HTERT RPE-1 (cell line): ENCODE measurements around the gene DAB2IP.
"Not testable (repeated sequence)": the region's sequence is repeated elsewhere in the genome, so short reads cannot be mapped to it uniquely, and the experiment has no call there.

Source experiments
- in situ Hi-C: fragments of 300-500 bp; cut with MboI; formaldehyde crosslinking; loops from 4 replicates; pipeline ENCODE4 v1.14.3; 2020; ENCODE audit warnings: low sequenced_read_pairs

Gene DAB2IP

DNA sequence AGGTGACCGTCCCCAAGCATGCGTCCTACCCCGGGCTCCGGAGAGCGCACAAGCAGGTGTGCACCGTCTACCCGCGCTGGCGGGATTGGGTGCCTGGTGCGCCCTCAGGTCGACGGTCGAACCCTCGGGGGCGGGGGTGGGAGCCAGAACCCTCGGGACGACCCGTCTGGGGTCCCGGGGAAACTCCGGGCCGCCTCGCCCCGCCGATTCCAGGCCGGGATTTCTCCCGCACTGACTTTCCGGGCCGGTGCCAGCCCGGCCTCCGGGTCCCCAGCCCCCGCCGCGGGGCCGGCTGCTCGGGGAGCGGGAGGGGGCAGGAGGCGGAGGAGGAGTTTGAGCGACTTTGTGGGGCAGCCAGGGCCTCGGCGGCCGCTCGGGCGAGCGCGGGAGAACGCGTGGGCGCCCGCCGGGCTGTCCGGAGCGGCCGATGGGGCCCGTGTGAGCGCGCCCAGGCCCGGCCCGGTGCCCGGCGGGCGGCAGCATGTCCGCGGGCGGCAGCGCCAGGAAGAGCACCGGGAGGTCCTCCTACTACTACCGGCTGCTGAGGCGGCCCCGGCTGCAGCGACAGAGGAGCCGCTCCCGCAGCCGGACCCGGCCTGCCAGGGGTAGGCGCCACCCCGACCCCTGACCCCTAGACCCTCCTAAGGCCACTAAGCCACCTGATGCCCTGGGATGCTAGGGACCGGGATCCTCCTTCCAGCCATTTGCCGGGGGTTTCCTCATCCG is at the start of gene DAB2IP:
TSS of gene DAB2IP (plus strand) at position 340 of the 726 bp plus-strand sequence. CDS start at position 482, 142 bp downstream.
- in situ Hi-C loops, result no loop called here

GRCh38 chr9:121603028-121603427 is 48.4 kb upstream of the DAB2IP start:
- in situ Hi-C loops, result no loop called here

DNA sequence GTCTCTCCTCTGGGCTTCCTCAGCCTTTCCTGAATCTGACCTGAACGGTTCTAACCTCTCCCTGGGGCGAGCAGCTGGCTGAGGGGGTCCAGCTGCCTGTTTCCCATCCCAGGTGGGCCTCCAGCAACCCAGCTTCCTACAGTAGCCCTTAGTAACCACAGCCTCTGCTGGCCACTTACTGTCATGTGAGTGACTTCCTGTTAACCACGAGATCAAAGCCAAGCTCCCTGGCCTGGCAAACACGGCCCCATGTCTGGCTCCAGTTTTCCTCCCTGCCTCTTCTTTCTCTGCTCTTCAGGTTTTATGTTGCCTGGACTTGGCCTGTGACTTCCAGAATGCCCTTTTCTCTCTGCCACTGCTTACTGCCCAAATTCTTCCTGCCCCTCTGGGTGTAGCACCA is 47.2 kb upstream of the DAB2IP start:
- in situ Hi-C loops, result no loop called here

DNA sequence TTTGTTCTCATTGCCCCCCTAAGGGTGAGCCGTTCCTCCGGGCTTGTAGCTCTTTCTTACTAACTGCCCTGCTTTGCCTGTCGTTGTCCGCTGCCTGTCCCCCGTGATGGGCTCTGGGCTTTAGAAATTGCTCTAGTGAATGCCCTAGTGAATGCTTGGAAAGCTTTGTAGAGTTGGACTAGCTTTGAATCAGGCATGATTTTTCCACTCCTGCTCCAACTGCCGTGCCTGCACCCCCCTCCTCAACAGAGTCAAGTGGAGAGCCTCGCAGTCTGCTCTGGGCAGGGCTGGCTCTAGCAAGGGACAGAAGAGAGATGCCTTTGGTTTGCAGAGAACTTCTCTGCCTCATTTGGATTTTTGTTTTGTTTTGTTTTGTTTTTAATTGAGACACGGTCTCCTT is 46.8 kb upstream of the DAB2IP start:
- in situ Hi-C loops, result no loop called here

- in situ Hi-C loops, result no loop called here
Measured at GRCh38 chr9:121607434-121608167, 43.8 kb upstream of the DAB2IP start.

- in situ Hi-C loops, result no loop called here
Measured at GRCh38 chr9:121608168-121608853, 43.1 kb upstream of the DAB2IP start.

DNA sequence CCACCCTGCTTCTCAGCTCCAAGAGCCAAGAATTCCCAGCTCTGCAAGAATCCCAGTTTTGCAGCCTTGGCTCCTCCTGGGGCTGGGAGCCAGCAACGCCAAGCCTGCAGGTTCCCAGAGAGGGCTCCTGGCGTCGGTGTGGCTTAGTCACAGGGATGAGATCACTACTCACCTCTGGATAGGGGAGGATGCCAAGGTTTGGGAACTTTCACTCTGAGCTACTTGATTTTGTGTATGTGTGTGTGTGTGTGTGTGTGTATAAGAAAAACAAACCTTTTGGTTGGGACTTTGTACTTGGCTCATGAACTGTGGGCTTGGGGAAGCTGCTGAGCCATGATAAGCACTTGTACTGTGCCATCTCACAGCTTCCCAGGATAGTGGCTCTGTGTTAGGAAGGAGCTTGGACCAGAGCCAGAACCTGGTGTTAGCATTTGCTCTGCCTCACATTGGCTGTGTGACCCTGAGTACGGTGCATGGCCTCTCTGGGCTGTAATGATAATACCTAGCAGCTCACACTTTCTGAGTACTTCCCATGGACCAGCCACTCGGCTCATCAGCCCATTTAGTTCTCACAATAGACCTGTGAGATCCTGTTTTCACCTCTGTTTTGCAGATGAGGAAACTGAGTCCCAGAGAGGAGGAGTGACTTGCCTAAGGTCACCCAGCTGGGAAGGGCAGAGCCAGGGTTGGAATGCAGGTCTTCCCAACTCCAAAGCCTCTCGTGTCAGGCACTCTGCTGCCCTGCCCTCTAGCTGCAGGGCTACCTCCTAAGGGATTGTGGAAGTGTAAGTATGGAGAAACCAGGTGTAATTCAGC is 41.4 kb upstream of the DAB2IP start:
- in situ Hi-C loops, result no loop called here

DNA sequence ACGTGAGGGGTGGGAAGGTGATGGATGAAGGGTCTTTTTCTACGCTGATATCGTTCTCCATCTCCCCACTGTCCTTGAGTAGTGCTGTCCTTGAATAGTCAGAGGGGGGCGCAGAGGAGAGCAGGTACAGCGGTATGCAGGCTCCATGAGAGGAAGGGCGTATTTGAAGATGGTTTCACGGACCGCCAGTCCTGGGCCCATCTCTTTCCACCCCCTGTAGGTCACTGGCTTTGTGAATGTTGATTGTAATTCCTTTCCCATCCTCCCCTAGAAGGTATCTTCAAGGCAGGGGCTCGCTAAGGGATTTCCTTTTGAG is 40.8 kb upstream of the DAB2IP start:
- in situ Hi-C loops, result no loop called here

DNA sequence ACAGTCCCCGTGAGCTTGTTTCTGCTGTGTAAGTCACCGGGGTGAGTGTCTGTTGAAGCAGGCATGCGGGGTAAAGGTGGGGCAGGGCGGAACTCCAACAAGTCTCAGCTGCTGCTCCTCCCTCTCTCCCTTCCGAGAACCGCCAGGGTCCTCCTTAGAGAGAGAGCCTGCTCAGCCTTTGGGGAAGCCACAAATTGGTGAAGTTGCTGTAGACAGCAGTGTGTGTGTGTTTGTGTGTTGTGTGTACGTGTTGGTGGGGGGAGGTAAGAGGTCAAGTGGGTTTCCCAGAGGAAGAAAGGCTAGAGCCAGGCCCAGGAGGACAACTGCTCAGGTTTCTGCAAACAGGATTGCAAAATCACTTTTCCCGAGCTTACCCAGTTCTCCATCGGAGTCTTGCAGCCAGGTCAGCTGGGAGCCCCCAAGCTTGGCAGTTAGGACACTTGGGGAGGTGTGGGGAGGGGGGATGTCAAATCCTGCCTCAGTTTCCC is 38.9 kb upstream of the DAB2IP start:
- in situ Hi-C loops, result no loop called here

- in situ Hi-C loops, result no loop called here
Measured at GRCh38 chr9:121613009-121613752, 38.3 kb upstream of the DAB2IP start.

DNA sequence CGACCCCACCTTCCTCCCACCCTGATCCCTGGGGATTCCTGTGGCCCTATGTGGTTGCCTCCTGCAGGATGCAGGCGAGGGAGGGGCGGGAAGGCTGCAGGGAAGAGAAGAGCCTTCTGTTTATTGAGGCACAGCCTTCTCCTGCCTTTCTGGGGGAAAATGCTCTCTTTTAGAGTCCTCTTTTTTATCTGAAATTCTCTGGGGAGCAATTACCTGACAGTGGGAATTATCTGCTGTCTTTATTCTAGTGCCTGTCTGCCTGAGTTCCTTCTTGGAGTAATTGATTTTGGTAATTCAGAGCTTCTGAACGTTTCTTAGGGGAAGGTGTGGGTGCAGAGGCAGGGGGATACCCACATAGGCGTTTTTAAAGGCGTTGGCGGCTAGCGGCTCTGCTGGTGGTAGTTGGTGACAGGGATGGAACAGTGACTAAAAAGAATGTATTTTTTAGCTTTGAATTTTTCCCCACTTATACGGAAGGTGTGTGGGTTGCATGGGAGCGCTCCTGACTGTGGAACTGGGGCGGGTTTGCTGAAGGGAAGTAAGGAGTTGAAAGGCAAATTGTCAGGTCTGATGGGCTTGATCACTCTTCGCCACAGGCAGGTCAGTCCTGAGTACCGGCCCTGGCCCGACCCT is 35.2 kb upstream of the DAB2IP start:
- in situ Hi-C loops, result no loop called here

- in situ Hi-C loops, result no loop called here
Measured at GRCh38 chr9:121618504-121618903, 32.9 kb upstream of the DAB2IP start.

DNA sequence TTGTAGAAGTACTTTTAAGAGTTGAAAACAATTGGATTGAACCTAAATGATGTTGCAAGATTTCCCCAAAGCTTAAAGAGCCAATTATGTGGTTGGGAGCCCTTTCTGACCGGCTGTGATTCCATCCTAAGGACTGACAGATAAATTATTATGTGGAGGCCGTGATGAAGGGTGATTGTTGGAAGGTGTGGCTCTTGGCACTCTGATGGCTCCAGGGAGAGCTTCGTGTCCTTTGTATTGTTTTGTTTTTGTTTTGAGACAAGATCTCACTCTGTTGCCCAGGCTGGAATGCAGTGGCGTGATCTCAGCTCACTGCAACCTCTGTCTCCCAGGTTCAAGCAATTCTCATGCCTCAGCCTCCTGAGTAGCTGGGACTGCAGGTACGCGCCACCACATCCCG is 32.5 kb upstream of the DAB2IP start:
- in situ Hi-C loops, result not testable (repeated sequence)

DNA sequence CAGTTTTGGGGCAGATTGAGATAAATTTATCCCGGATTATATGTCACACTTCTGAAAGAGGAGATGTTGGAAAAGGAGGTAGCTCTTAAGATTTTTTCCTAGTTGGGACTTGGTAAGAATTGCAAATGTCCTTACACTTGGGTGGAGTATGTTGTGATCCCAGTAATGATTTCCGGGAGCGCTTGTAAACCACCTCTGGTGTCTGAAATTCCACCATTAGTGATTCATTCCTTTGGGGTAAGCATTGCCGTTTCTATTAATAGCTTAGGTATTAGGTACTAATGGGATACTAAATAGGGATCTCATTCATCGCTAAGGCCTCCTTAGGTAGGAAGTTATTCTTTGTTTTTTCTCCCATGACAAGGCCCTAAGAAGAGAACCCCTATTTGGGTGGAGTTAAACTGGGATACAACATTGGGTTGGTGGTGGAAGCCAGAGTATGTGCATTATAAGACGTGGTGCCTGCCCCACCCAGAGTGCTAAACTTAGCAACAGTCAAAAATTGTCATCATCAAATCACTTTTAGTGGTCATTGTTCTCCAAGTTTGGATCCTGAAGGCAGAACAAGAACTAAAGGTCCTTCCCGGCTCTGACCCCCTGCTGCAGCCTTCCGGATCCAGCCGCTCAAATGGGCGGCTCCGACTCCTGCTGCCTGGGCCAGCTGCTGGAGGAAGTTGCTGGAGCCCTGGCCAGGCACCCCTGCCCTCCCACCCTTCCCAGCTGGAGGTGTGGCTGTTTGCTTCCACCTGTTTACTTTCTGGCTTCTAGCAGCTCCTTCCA is 31.7 kb upstream of the DAB2IP start:
- in situ Hi-C loops, result no loop called here

- in situ Hi-C loops, result no loop called here
Measured at GRCh38 chr9:121620325-121620673, 31.1 kb upstream of the DAB2IP start.

GRCh38 chr9:121620777-121621449 is 30.5 kb upstream of the DAB2IP start:
- in situ Hi-C loops, result no loop called here

DNA sequence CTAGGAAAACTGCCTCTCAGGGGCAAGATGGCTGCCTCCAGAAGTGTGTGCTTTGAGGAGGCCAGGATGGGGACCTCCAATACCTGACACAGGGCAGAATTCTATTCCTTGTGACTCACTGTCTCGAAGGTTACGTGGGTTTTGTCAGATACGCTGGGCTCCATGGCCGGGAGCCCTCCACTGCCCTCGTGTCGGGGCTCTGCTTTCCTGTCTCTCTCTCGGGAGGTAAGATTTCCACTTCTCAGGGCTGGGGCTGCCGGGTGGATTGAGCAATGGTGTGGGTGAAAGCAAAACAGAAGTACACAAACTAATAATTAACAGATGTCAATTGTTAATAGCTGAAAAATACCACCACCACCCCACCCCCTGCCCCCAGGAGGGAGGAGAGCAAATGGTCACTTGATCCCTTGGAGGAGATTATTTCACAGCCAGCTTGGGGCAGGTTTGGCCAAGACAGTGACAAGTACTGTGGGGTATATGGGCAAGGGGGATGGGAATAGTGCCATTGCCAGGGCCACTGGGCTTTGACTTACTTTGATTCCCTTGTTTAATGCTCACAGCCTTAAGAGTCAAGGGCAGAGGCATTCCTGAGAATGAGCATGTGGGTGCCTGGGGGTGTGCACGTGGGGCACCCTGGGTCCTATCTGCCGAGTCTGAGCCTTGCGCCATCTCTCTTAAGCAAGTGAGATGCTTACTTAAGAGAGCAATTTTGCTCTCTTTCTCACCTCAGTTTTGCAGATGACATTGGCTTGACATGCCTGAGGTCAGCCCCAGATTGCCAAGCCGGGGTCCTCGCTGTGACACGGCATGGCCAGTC is 28.8 kb upstream of the DAB2IP start:
- in situ Hi-C loops, result no loop called here

DNA sequence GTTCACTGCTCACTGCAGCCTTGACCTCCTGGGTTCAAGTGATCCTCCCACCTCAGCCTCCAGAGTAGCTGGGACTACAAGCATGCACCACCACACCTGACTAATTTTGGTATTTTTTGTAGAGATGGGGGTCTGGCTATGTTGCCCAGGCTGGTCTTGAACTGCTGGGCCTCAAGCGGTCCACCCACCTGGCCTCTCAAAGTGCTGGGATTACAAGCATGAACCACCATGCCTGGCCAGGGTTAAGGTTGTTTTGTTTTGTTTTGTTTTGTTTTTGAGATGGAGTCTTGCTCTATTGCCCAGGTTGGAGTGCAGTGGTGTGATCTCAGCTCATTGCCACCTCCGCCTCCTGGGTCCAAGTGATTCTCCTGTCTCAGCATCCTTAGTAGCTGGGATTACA is 28.0 kb upstream of the DAB2IP start:
- in situ Hi-C loops, result not testable (repeated sequence)
